Measurements from ENCODE around the gene CSRP1. TPM values are rescaled to one million over a fixed set of nuclear protein-coding genes. Genes with fewer than 3 reads are reported as not detected.

The CSRP1 gene
- total RNA-seq, 4 donors from 2014 or later = 22.7 to 91.1 (median 68.9) TPM

DNA sequence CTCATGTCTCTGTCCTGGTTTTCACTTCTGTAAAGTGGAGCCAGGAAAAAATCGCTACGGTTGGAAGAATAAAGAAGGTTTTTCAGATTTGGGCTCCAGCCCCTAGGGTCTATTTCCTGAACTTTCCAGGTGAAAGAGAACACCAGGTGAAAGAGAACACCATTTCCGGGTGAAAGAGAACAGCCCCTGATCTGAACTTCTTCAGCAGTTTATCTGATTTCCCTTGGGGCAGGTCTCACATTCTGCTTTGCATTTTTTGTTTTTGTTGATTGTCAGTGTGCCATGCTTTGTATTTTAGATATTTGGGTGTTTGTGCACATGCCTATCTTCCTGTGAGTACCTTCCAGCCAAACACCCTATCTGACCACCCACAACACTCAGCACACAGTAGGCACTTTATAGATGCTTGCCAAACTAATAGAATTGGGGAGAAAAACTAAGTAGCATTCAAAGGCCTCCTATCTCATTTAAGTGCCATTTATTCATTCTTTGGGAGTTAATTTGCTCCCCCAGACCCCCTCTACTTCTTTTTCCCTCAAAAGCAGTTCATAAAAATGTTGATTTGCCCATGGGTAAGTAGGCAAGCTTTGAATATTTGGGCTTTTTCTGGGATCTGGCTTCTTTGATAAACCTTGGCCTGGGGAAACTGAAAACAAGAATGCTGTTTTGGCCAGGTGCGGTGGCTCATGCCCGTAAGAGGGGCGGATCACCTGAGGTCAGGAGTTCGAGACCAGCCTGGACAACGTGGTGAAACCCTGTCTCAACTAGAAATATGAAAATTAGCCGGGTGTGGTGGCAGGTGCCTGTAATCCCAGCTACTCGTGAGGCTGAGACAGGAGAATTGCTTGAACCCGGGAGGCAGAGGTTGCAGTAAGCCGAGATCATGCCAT, 34.2 kb upstream of the CSRP1 start:
- Histone ChIP-seq H3K4me3 (peak overlapping the region in 1 of 4 donors; percentile 62), H3K9me3 (no peaks in the 10 kb centered on the region), H3K36me3 (no peaks in the 10 kb centered on the region), H3K27me3 (peaks cover 32 to 53% (median 40%) of the 10 kb centered on the region in 3 donors), H3K27ac (peak overlapping the region; percentile 79 to 83 (median 80)), H3K4me1 (peaks cover 30% of the 10 kb centered on the region in 2 donors)
- ATAC-seq (no peak), DNase-seq (no peak)
- in situ Hi-C loops (cut with MboI; ENCODE audit: low sequenced_read_pairs in 4 of 4) (no loop called here), intact Hi-C loops (cut with DNase I; ENCODE audit: low total_unique reads) (no loop called here)
- TF ChIP-seq POLR2A (IDR thresholded peaks at IDR 0.05) = no peak
- TF ChIP-seq, protein P1, sequence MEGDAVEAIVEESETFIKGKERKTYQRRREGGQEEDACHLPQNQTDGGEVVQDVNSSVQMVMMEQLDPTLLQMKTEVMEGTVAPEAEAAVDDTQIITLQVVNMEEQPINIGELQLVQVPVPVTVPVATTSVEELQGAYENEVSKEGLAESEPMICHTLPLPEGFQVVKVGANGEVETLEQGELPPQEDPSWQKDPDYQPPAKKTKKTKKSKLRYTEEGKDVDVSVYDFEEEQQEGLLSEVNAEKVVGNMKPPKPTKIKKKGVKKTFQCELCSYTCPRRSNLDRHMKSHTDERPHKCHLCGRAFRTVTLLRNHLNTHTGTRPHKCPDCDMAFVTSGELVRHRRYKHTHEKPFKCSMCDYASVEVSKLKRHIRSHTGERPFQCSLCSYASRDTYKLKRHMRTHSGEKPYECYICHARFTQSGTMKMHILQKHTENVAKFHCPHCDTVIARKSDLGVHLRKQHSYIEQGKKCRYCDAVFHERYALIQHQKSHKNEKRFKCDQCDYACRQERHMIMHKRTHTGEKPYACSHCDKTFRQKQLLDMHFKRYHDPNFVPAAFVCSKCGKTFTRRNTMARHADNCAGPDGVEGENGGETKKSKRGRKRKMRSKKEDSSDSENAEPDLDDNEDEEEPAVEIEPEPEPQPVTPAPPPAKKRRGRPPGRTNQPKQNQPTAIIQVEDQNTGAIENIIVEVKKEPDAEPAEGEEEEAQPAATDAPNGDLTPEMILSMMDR (IDR thresholded peaks at IDR 0.05 in 4 of 5, conservative IDR thresholded peaks at IDR 0.05 in 1 of 5) = no peak

DNA sequence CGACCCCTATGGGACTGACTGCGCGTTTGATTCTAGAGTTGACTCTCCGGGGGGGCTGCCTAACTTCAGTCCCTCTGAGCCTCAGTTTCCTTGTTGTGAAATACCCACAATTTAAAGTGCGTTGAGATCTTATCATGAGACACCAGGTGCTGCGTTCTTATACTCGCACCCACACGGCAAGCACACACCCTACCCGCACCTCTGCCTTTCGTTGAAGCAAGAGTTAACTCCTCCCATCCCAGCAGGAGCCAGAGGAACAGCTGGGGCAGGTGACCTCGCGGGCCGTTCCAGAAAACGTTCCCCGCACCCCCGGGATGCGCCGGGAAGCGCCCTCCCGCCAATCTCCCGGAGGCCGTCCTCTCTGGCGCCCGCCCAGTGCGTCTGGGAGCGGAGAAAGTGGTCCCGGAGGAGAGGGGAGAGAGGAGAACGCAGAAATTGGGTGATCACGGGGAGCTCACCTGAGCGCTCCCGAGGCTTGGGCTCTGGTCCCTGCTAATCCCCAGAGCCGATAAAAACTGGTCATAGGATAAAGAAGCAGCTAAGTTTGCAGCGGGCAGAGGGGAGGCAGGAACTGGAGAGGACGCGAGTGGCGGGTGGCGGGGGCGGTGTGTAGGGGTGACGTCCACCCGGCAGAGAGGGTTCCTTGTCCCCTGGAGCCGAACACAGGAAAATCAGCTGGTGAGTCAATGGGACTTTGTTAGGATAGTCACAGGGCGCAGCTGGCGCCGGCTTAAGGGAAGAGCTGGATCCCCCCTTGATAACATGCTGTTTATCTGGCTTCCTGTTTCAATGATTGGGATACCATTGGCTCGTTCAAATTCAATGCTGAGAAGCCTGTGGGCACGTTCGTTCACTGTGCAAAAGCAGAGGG, 32.9 kb upstream of the CSRP1 start:
- Histone ChIP-seq H3K9me3 (no peaks in the 10 kb centered on the region), H3K36me3 (no peaks in the 10 kb centered on the region), H3K27me3 (peaks cover 32 to 55% (median 40%) of the 10 kb centered on the region in 3 donors), H3K4me1 (peaks cover 31 to 33% of the 10 kb centered on the region in 2 donors), H3K27ac (peak overlapping the region; percentile 79 to 83 (median 80)), H3K4me3 (peak overlapping the region; percentile 54 to 62 (median 60))
- in situ Hi-C loops (cut with MboI; ENCODE audit: low sequenced_read_pairs in 4 of 4) (no loop called here), intact Hi-C loops (cut with DNase I; ENCODE audit: low total_unique reads) (loop anchor here (10.0 kb wide), 1 partner anchor 445 kb away; the partner anchor contains the start of gene RNPEP)
- TF ChIP-seq POLR2A (IDR thresholded peaks at IDR 0.05) = peak; percentile 22 to 45
- TF ChIP-seq, protein P1 (IDR thresholded peaks at IDR 0.05 in 4 of 5, conservative IDR thresholded peaks at IDR 0.05 in 1 of 5) = no peak
- ATAC-seq (peak; percentile 15 to 18), DNase-seq (no peak)

DNA sequence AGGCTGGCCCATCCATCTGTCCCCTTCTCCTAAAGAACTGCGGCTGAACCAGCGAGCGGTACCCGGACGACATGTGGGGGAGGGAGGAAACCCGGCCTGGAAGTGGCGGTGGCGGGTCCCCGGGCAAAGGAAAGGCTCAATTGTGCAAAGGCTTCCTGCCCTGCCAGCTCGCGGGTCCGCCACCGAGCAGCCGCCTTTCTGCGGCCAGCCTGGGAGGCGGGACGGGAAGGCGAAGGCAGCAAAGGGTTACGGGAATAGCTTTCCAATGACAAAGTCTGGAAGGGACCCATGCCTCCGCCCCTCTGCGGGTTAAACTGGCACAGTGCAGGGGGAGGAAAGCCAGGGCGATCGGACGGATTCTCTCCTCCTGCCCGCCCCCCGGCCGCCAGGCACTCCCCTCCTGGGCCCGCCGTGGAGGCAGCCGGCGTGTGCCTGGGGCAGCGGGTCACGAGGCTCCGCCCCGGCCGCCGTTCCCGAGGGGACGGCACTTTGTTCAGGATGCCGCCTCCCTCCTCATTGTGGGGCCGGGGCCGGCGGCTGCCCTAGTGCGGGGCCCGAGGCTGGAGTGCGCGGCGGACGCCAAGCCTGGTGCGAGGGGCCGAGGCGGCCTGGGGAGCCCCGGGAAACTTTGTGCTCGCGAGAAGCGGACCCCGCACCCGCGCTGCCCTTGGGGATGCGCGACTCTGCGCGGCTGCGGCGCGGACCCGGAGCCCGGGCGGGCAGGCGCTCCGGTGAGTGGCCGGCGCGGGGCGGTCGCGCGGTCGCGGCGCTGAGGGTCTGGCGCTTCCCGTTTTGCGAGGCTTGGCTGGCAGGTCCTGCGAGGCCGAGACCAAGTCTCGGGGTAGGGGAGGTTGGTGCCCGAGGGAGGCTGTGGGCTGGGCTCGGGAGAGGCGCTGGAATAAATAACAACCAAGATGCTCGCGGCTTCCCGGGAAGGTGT, 32.0 kb upstream of the CSRP1 start, which contains the start of gene NAV1:
Gene NAV1, plus strand, starts transcription at position 516 of the 940 bp plus-strand sequence. CDS start 83,758 bp downstream, outside the sequence.
- peak; percentile 60 to 82 for TF ChIP-seq POLR2A (IDR thresholded peaks at IDR 0.05)
- TF ChIP-seq, protein P1 (IDR thresholded peaks at IDR 0.05 in 4 of 5, conservative IDR thresholded peaks at IDR 0.05 in 1 of 5) = no peak
- in situ Hi-C loops (cut with MboI; ENCODE audit: low sequenced_read_pairs in 4 of 4) (no loop called here), intact Hi-C loops (cut with DNase I; ENCODE audit: low total_unique reads) (loop anchor here (10.0 kb wide), 1 partner anchor 446 kb away; the partner anchor contains the start of gene RNPEP)
- Histone ChIP-seq H3K4me3 (peak within 1 kb of the TSS; percentile 54 to 62 (median 60)), H3K27ac (peak within 1 kb of the TSS; percentile 79 to 83 (median 80)), H3K27me3 (peaks cover 32 to 55% (median 40%) of the 10 kb centered on the region in 3 donors), H3K36me3 (no peaks in the 10 kb centered on the region), H3K4me1 (peaks cover 31 to 33% of the 10 kb centered on the region in 2 donors), H3K9me3 (no peaks in the 10 kb centered on the region)
- DNase-seq = peak in 1 of 2 donors; percentile 38
- ATAC-seq = peak; percentile 38 to 42

Measured in gastrocnemius medialis (tissue), 4 donors.